H9 (cell line): ENCODE data around the gene C11orf21. TPM values are rescaled to one million over a fixed set of nuclear protein-coding genes. Genes with fewer than 3 reads are reported as not detected.

Experiments used
- DNase-seq: peaks from one replicate; pipeline ENCODE4 v3.0.0-alpha.2; 2017
- H2AFZ ChIP-seq: one replicate; pipeline ENCODE4 v1.6.1; 2013; ENCODE audit warnings: mild to moderate bottlenecking, low read length, control low read depth, moderate library complexity
- H2AK5ac ChIP-seq: 2 replicates; pipeline ENCODE4 v1.6.1; 2013; ENCODE audit warnings: low read length, control low read depth, mixed read lengths; ENCODE audit not compliant: insufficient read length
- H2BK120ac ChIP-seq: one replicate; pipeline ENCODE4 v1.6.1; 2013; ENCODE audit warnings: low read depth, mild to moderate bottlenecking, low read length, control low read depth, inconsistent platforms; ENCODE audit not compliant: poor library complexity, severe bottlenecking
- H2BK12ac ChIP-seq: 2 replicates; pipeline ENCODE4 v1.6.1; 2013; ENCODE audit warnings: low read length, control low read depth, mixed read lengths, low read depth; ENCODE audit not compliant: insufficient read length
- H2BK15ac ChIP-seq: 2 replicates; pipeline ENCODE4 v1.6.1; 2013; ENCODE audit warnings: low read depth, low read length, control low read depth
- H2BK20ac ChIP-seq: one replicate; pipeline ENCODE4 v1.6.1; 2013; ENCODE audit warnings: low read depth, mild to moderate bottlenecking, low read length, control low read depth, inconsistent platforms; ENCODE audit not compliant: poor library complexity, severe bottlenecking
- H2BK5ac ChIP-seq: 2 replicates; pipeline ENCODE4 v1.6.1; 2013; ENCODE audit warnings: low read length, control low read depth, mixed read lengths; ENCODE audit not compliant: insufficient read length
- H3K14ac ChIP-seq: 2 replicates; pipeline ENCODE4 v1.6.1; 2013; ENCODE audit warnings: low read length, control low read depth; ENCODE audit not compliant: insufficient read depth
- H3K18ac ChIP-seq: 2 replicates; pipeline ENCODE4 v1.6.1; 2013; ENCODE audit warnings: low read depth, mild to moderate bottlenecking, mixed read lengths, low read length, control low read depth; ENCODE audit not compliant: insufficient read length
- H3K23ac ChIP-seq: 2 replicates; pipeline ENCODE4 v1.6.1; 2013; ENCODE audit warnings: low read length, control low read depth, mixed read lengths, low read depth; ENCODE audit not compliant: insufficient read length
- H3K23me2 ChIP-seq: 2 replicates; pipeline ENCODE4 v1.6.1; 2013; ENCODE audit warnings: low read depth, mild to moderate bottlenecking, mixed read lengths, low read length, control low read depth; ENCODE audit not compliant: insufficient read length, poor library complexity, severe bottlenecking
- H3K27ac ChIP-seq: 2 replicates; pipeline ENCODE4 v1.5.1; 2013; ENCODE audit warnings: low read length, control low read depth, mixed read lengths, low read depth; ENCODE audit not compliant: insufficient read length
- H3K27me3 ChIP-seq: 2 replicates; pipeline ENCODE4 v1.6.1; 2013; ENCODE audit warnings: low read length, control low read depth, inconsistent platforms; ENCODE audit not compliant: insufficient read depth
- H3K4ac ChIP-seq: 2 replicates; pipeline ENCODE4 v1.6.1; 2013; ENCODE audit warnings: low read depth, mild to moderate bottlenecking, control low read depth, inconsistent platforms, low read length, moderate library complexity
- H3K4me1 ChIP-seq: 2 replicates; pipeline ENCODE4 v1.6.1; 2013; ENCODE audit warnings: low read length, control low read depth, inconsistent platforms; ENCODE audit not compliant: insufficient read depth
- H3K4me2 ChIP-seq: 2 replicates; pipeline ENCODE4 v1.6.1; 2013; ENCODE audit warnings: low read length, control low read depth, mixed read lengths; ENCODE audit not compliant: insufficient read length, insufficient read depth
- H3K56ac ChIP-seq: 2 replicates; pipeline ENCODE4 v1.6.1; 2013; ENCODE audit warnings: low read depth, mild to moderate bottlenecking, mixed read lengths, low read length, control low read depth; ENCODE audit not compliant: insufficient read length
- H3K79me1 ChIP-seq: 2 replicates; pipeline ENCODE4 v1.6.1; 2013; ENCODE audit warnings: low read depth, mild to moderate bottlenecking, moderate library complexity, low read length, control low read depth, inconsistent platforms; ENCODE audit not compliant: insufficient read depth, poor library complexity, severe bottlenecking
- H3K79me2 ChIP-seq: 2 replicates; pipeline ENCODE4 v1.6.1; 2013; ENCODE audit warnings: low read length, control low read depth, inconsistent platforms; ENCODE audit not compliant: insufficient read depth
- H3K9ac ChIP-seq: 2 replicates; pipeline ENCODE4 v1.6.1; 2013; ENCODE audit warnings: low read length, control low read depth, mixed read lengths; ENCODE audit not compliant: insufficient read length; ENCODE audit errors: extremely low read depth
- H3K9me3 ChIP-seq: one replicate; pipeline ENCODE4 v1.6.1; 2013; ENCODE audit warnings: low read depth, low read length, inconsistent platforms; ENCODE audit not compliant: control insufficient read depth
- H3T11ph ChIP-seq: one replicate; pipeline ENCODE4 v1.6.1; 2013; ENCODE audit warnings: mild to moderate bottlenecking, low read length, control low read depth, inconsistent platforms
- H4K20me1 ChIP-seq: one replicate; pipeline ENCODE4 v1.6.1; 2013; ENCODE audit not compliant: control insufficient read depth, insufficient read length, insufficient read depth
- H4K5ac ChIP-seq: 2 replicates; pipeline ENCODE4 v1.6.1; 2013; ENCODE audit warnings: low read depth, mild to moderate bottlenecking, mixed read lengths, low read length, control low read depth; ENCODE audit not compliant: insufficient read length
- H4K8ac ChIP-seq: replicated peaks from 2 replicates; pipeline ENCODE4 v1.6.1; 2013; ENCODE audit warnings: low read length, control low read depth, mixed read lengths, low read depth; ENCODE audit not compliant: insufficient read length
- H4K91ac ChIP-seq: 2 replicates; pipeline ENCODE4 v1.6.1; 2013; ENCODE audit warnings: low read depth, mild to moderate bottlenecking, moderate library complexity, mixed read lengths, low read length, control low read depth; ENCODE audit not compliant: insufficient read length
- H3K27ac Mint-ChIP-seq, 3 experiments: 2 replicates in 2 of 3; 3 replicates in 1 of 3; pipeline ENCODE4 v1.8.0; 2020 to 2021; ENCODE audit warnings: mixed read lengths in 3 of 3, mild to moderate bottlenecking in 1 of 3, moderate library complexity in 1 of 3
- H3K27me3 Mint-ChIP-seq: 2 replicates; pipeline ENCODE4 v1.8.0; 2021; ENCODE audit warnings: low read depth, mild to moderate bottlenecking, moderate library complexity, mixed read lengths
- H3K36me3 Mint-ChIP-seq, 3 experiments: 2 replicates in 2 of 3; 3 replicates in 1 of 3; pipeline ENCODE4 v1.8.0; 2020 to 2021; ENCODE audit warnings: low read depth in 3 of 3, mixed read lengths in 3 of 3; ENCODE audit not compliant: insufficient read depth in 1 of 3
- H3K4me1 Mint-ChIP-seq, 2 experiments: 2 replicates each; pipeline ENCODE4 v1.8.0; 2020; ENCODE audit warnings: mixed read lengths in 2 of 2
- H3K4me3 Mint-ChIP-seq, 2 experiments: 2 replicates in 1 of 2; 3 replicates in 1 of 2; pipeline ENCODE4 v1.8.0; 2020 to 2021; ENCODE audit warnings: mild to moderate bottlenecking in 2 of 2, mixed read lengths in 2 of 2, moderate library complexity in 1 of 2
- H3K9me3 Mint-ChIP-seq, 2 experiments: 2 replicates in 1 of 2; 3 replicates in 1 of 2; pipeline ENCODE4 v1.8.0; 2020; ENCODE audit warnings: mild to moderate bottlenecking in 2 of 2, mixed read lengths in 2 of 2, moderate library complexity in 1 of 2
- WGBS: extraction: QIAGEN DNeasy Blood & Tissue Kit; methylation state at CpG from one replicate; pipeline ENCODE4 v1.1.7; 2013; ENCODE audit warnings: missing lambda C conversion rate, low lambda C conversion rate, mixed read lengths; ENCODE audit not compliant: insufficient read length; ENCODE audit errors: extremely low coverage; 5-methylcytosine and 5-hydroxymethylcytosine counted together
- total RNA-seq: library from RNA; stranded (reverse); gene quantifications from 2 replicates; pipeline ENCODE4 v1.2.1, GENCODE V29; 2021
- TF ChIP-seq, protein P1 (sequence below): fragments of 200-600 bp; sonication (generic); conservative IDR thresholded peaks from 3 replicates; pipeline ENCODE4 v1.8.0; 2021; ENCODE audit warnings: antibody characterized with exemption, mild to moderate bottlenecking

The C11orf21 gene
- total RNA-seq, 1 experiment from 2014 or later, result not detected

DNA sequence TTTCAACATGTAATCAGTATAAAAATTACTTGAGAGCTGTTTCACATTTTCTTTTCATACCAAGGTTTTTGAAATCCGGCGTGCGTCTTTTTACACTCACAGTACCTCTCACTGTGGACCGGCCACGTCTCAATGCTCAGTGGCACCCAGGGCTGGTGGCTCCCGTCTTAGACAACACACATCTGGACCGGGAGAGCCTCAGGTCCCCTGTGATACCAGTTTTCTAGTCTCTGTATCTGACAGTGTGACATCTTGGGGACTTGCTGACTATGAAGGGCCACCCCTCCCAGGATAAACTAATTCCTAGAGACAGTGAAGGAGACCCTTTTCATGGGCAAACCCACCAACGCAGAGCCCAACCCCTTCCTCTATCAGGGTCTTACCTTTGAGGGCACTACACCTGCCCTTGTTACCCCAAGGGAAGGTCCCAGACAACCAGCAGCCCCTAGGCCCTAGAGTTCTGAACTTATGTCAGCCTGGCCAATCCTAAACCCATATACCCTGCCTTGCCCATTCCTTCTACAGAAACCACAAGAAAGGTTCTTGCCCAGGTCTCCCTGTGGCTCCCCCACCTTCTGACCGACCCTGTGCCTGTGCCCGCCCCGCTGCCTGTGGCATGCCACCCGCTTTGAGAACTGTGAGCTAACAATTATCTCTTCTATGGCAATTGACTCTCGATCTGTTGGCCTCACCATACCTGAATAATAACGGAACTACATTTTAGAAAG is 25.3 kb downstream of the C11orf21 start:
- H3K4me1 ChIP-seq, result no peaks in the 10 kb centered on the region; the same call in 1 of the 2 replicates

More for the DNA sequence above, 25.3 kb downstream of the C11orf21 start:
- Histone ChIP-seq H3K9ac (no peak overlapping the region), H3K18ac (no peak overlapping the region), H3K4ac (no peak overlapping the region), H3K23ac (no peak overlapping the region), H2AFZ (no peak overlapping the region), H3K56ac (no peak overlapping the region), H2AK5ac (no peak overlapping the region), H4K5ac (no peak overlapping the region), H3K23me2 (no peaks in the 10 kb centered on the region), H3K4me2 (no peak overlapping the region), H3T11ph (no peak overlapping the region), H2BK20ac (no peak overlapping the region), H4K20me1 (no peaks in the 10 kb centered on the region), H3K9me3 (no peaks in the 10 kb centered on the region), H3K27me3 (peaks cover 10% of the 10 kb centered on the region; the same call in 1 of the 2 replicates), H4K8ac (no peak overlapping the region), H2BK120ac (no peak overlapping the region), H2BK12ac (no peak overlapping the region), H3K79me2 (no peaks in the 10 kb centered on the region), H3K14ac (no peak overlapping the region), H3K27ac (no peak overlapping the region), H3K79me1 (no peaks in the 10 kb centered on the region), H4K91ac (no peak overlapping the region), H2BK15ac (no peak overlapping the region), H2BK5ac (no peak overlapping the region)
- TF ChIP-seq, protein P1, sequence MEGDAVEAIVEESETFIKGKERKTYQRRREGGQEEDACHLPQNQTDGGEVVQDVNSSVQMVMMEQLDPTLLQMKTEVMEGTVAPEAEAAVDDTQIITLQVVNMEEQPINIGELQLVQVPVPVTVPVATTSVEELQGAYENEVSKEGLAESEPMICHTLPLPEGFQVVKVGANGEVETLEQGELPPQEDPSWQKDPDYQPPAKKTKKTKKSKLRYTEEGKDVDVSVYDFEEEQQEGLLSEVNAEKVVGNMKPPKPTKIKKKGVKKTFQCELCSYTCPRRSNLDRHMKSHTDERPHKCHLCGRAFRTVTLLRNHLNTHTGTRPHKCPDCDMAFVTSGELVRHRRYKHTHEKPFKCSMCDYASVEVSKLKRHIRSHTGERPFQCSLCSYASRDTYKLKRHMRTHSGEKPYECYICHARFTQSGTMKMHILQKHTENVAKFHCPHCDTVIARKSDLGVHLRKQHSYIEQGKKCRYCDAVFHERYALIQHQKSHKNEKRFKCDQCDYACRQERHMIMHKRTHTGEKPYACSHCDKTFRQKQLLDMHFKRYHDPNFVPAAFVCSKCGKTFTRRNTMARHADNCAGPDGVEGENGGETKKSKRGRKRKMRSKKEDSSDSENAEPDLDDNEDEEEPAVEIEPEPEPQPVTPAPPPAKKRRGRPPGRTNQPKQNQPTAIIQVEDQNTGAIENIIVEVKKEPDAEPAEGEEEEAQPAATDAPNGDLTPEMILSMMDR, result no peak
- Mint-ChIP-seq H3K4me3 (no peak overlapping the region), H3K4me1 (peaks cover 14% of the 10 kb centered on the region in 2 experiments), H3K36me3 (peaks cover 0 to 3% (median 0%) of the 10 kb centered on the region in 3 experiments; a peak in 1 of 7 replicates), H3K9me3 (peaks cover 4 to 5% of the 10 kb centered on the region in 2 experiments; a peak in 4 of 5 replicates), H3K27me3 (peaks cover 72% of the 10 kb centered on the region), H3K27ac (no peak overlapping the region; a peak in 1 of 7 replicates)
- WGBS, result no CpG with 5 or more reads among the region's 14 CpGs
- no peak for DNase-seq
